Mesodermal cell (in vitro differentiated cells): ENCODE results near the gene CACNG5.

ENCODE experiments used
- H3K27ac ChIP-seq: 2 replicates; pipeline ENCODE4 v1.7.0; 2013; ENCODE audit warnings: mild to moderate bottlenecking, low read depth, low read length, moderate library complexity; ENCODE audit not compliant: severe bottlenecking
- H3K36me3 ChIP-seq: 2 replicates; pipeline ENCODE4 v1.7.1; 2013; ENCODE audit warnings: mild to moderate bottlenecking, low read length, moderate library complexity; ENCODE audit not compliant: control insufficient read depth, insufficient read depth
- H3K4me1 ChIP-seq: one replicate; pipeline ENCODE4 v1.7.1; 2013; ENCODE audit warnings: mild to moderate bottlenecking, low read length; ENCODE audit not compliant: insufficient read depth, control insufficient read depth, poor library complexity, severe bottlenecking
- H3K4me3 ChIP-seq: 2 replicates; pipeline ENCODE4 v1.7.0; 2013; ENCODE audit warnings: low read length, control low read depth, mild to moderate bottlenecking; ENCODE audit not compliant: insufficient read depth, poor library complexity, severe bottlenecking; ENCODE audit errors: extremely low read depth
- H3K9me3 ChIP-seq: 2 replicates; pipeline ENCODE4 v1.7.1; 2013; ENCODE audit warnings: mild to moderate bottlenecking, low read length, moderate library complexity; ENCODE audit not compliant: control insufficient read depth
- WGBS, 2 experiments: methylation state at CpG; one replicate each; pipeline ENCODE4 v1.1.5; 2013; ENCODE audit warnings: missing lambda C conversion rate in 2 of 2; ENCODE audit not compliant: insufficient coverage in 2 of 2; 5-methylcytosine and 5-hydroxymethylcytosine counted together

Gene CACNG5

GRCh38 chr17:66903781-66904180 is 68.9 kb downstream of the CACNG5 start:
- Histone ChIP-seq H3K4me1 (no peaks in the 10 kb centered on the region), H3K27ac (no peak overlapping the region), H3K36me3 (no peaks in the 10 kb centered on the region), H3K9me3 (no peaks in the 10 kb centered on the region), H3K4me3 (no peak overlapping the region)
- WGBS, 2 experiments = 89 to 96% methylated on average over 7 to 9 of the region's 10 CpGs

GRCh38 chr17:66904760-66905624 is 70.1 kb downstream of the CACNG5 start:
- H3K4me3 ChIP-seq = no peak overlapping the region
- 88 to 97% methylated on average over 9 to 10 of the region's 12 CpGs for WGBS, 2 experiments

GRCh38 chr17:66906321-66907278 is 71.7 kb downstream of the CACNG5 start:
- Histone ChIP-seq H3K4me3 (no peak overlapping the region), H3K27ac (no peak overlapping the region), H3K36me3 (no peaks in the 10 kb centered on the region), H3K4me1 (no peaks in the 10 kb centered on the region), H3K9me3 (no peaks in the 10 kb centered on the region)
- 54 to 55% methylated on average over 15 to 18 of the region's 20 CpGs for WGBS, 2 experiments

More at GRCh38 chr17:66904760-66905624, 70.1 kb downstream of the CACNG5 start:
- no peaks in the 10 kb centered on the region for H3K4me1 ChIP-seq
- H3K27ac ChIP-seq = no peak overlapping the region
- H3K9me3 ChIP-seq = no peaks in the 10 kb centered on the region
- H3K36me3 ChIP-seq = no peaks in the 10 kb centered on the region

GRCh38 chr17:66909804-66910373 is 75.0 kb downstream of the CACNG5 start:
- Histone ChIP-seq H3K4me1 (no peaks in the 10 kb centered on the region), H3K4me3 (no peak overlapping the region), H3K27ac (no peak overlapping the region), H3K36me3 (no peaks in the 10 kb centered on the region), H3K9me3 (no peaks in the 10 kb centered on the region)
- WGBS, 2 experiments = 94 to 96% methylated on average over 3 to 8 of the region's 8 CpGs

- 91 to 92% methylated on average over 16 of the region's 18 CpGs for WGBS, 2 experiments
- Histone ChIP-seq H3K4me1 (no peaks in the 10 kb centered on the region), H3K4me3 (no peak overlapping the region), H3K27ac (no peak overlapping the region), H3K36me3 (no peaks in the 10 kb centered on the region), H3K9me3 (no peaks in the 10 kb centered on the region)
Measured at GRCh38 chr17:66910651-66911285, 75.9 kb downstream of the CACNG5 start.

GRCh38 chr17:66915204-66915611 is 80.3 kb downstream of the CACNG5 start:
- WGBS, 2 experiments = 84% methylated on average over 7 of the region's 7 CpGs
- no peak overlapping the region for H3K27ac ChIP-seq
- H3K4me3 ChIP-seq = no peak overlapping the region
- no peaks in the 10 kb centered on the region for H3K9me3 ChIP-seq
- H3K4me1 ChIP-seq = no peaks in the 10 kb centered on the region
- no peaks in the 10 kb centered on the region for H3K36me3 ChIP-seq

GRCh38 chr17:66915792-66916191 is 80.9 kb downstream of the CACNG5 start:
- WGBS, 2 experiments = 91% methylated on average over 10 to 11 of the region's 11 CpGs
- Histone ChIP-seq H3K4me3 (no peak overlapping the region), H3K9me3 (no peaks in the 10 kb centered on the region), H3K4me1 (no peaks in the 10 kb centered on the region), H3K36me3 (no peaks in the 10 kb centered on the region), H3K27ac (no peak overlapping the region)

GRCh38 chr17:66916946-66917345 is 82.0 kb downstream of the CACNG5 start:
- H3K9me3 ChIP-seq = no peaks in the 10 kb centered on the region
- WGBS, 2 experiments = no CpG with 5 or more reads among the region's 1 CpG
- no peaks in the 10 kb centered on the region for H3K36me3 ChIP-seq
- no peak overlapping the region for H3K27ac ChIP-seq
- H3K4me3 ChIP-seq = no peak overlapping the region
- no peaks in the 10 kb centered on the region for H3K4me1 ChIP-seq

GRCh38 chr17:66918896-66919295 is 84.0 kb downstream of the CACNG5 start:
- H3K4me3 ChIP-seq = no peak overlapping the region
- H3K4me1 ChIP-seq = no peaks in the 10 kb centered on the region
- 83 to 90% methylated on average over 8 to 9 of the region's 12 CpGs for WGBS, 2 experiments
- H3K9me3 ChIP-seq = no peaks in the 10 kb centered on the region
- no peak overlapping the region for H3K27ac ChIP-seq
- H3K36me3 ChIP-seq = no peaks in the 10 kb centered on the region

GRCh38 chr17:66920435-66920834 is 85.5 kb downstream of the CACNG5 start:
- 92 to 98% methylated on average over 8 of the region's 9 CpGs for WGBS, 2 experiments
- no peaks in the 10 kb centered on the region for H3K36me3 ChIP-seq
- H3K4me1 ChIP-seq = no peaks in the 10 kb centered on the region
- H3K9me3 ChIP-seq = no peaks in the 10 kb centered on the region
- no peak overlapping the region for H3K27ac ChIP-seq
- H3K4me3 ChIP-seq = no peak overlapping the region
